CD14-positive monocyte (primary cell): ENCODE data around the gene B3GNT7. TPM values are rescaled to one million over a fixed set of nuclear protein-coding genes. Genes with fewer than 3 reads are reported as not detected.

Source experiments
- DNase-seq, 3 donors: peaks; one replicate each; pipeline ENCODE4 v3.0.0-alpha.2; 2011 to 2022
- H2AFZ ChIP-seq: 2 replicates; pipeline ENCODE4 v1.6.0; 2012; ENCODE audit warnings: mild to moderate bottlenecking, low read depth, low read length, inconsistent platforms; ENCODE audit not compliant: insufficient read depth, poor library complexity, severe bottlenecking
- H3K27ac ChIP-seq, 2 donors: 1 replicate in 1 of 2; 2 replicates in 1 of 2; pipeline ENCODE4 v1.5.1; 2012 to 2013; ENCODE audit warnings: low read length in 2 of 2, control low read depth in 1 of 2, inconsistent platforms in 1 of 2, low read depth in 1 of 2, mild to moderate bottlenecking in 1 of 2
- H3K27me3 ChIP-seq, 2 donors: one replicate each; pipeline versions ENCODE4 v1.6.0 to v1.6.1; 2011 to 2013; ENCODE audit warnings: low read length in 2 of 2; ENCODE audit not compliant: control insufficient read depth in 2 of 2, insufficient read depth in 2 of 2
- H3K36me3 ChIP-seq, 2 donors: replicated peaks in 1 of 2; 1 replicate in 1 of 2; 2 replicates in 1 of 2; pipeline versions ENCODE4 v1.5.1 to v1.6.1; 2012 to 2013; ENCODE audit warnings: low read length in 2 of 2, control low read depth in 1 of 2, inconsistent platforms in 1 of 2, mild to moderate bottlenecking in 1 of 2; ENCODE audit not compliant: insufficient read depth in 2 of 2, control insufficient read depth in 1 of 2
- H3K4me1 ChIP-seq, 2 donors: 1 replicate in 1 of 2; 2 replicates in 1 of 2; pipeline versions ENCODE4 v1.5.1 to v1.6.1; 2012 to 2013; ENCODE audit warnings: low read length in 2 of 2, control low read depth in 1 of 2, inconsistent platforms in 1 of 2, mild to moderate bottlenecking in 1 of 2, moderate library complexity in 1 of 2; ENCODE audit not compliant: insufficient read depth in 2 of 2, control insufficient read depth in 1 of 2
- H3K4me2 ChIP-seq: replicated peaks from 2 replicates; pipeline ENCODE3; 2012; ENCODE audit warnings: low read length, moderate library complexity, mild to moderate bottlenecking; ENCODE audit not compliant: poor library complexity, severe bottlenecking; ENCODE audit errors: extremely low read depth
- H3K4me3 ChIP-seq, 3 experiments: fragments of 200-600 bp in 1 of 3; sonication (generic) in 1 of 3; replicated peaks in 1 of 3; 1 replicate in 2 of 3; 2 replicates in 1 of 3; pipeline ENCODE4 v1.5.1; 2011 to 2013; ENCODE audit warnings: low read length in 3 of 3, mild to moderate bottlenecking in 3 of 3, control low read depth in 2 of 3, low read depth in 2 of 3, inconsistent platforms in 1 of 3, moderate library complexity in 1 of 3
- H3K79me2 ChIP-seq: 2 replicates; pipeline ENCODE4 v1.6.0; 2012; ENCODE audit warnings: mild to moderate bottlenecking, control low read depth, inconsistent platforms, low read length, moderate library complexity; ENCODE audit not compliant: insufficient read depth
- H3K9ac ChIP-seq: 2 replicates; pipeline ENCODE4 v1.6.0; 2017; ENCODE audit warnings: low read length, mild to moderate bottlenecking; ENCODE audit not compliant: insufficient read depth, poor library complexity, severe bottlenecking
- H3K9me3 ChIP-seq, 2 donors: replicated peaks in 1 of 2; 1 replicate in 1 of 2; 2 replicates in 1 of 2; pipeline versions ENCODE4 v1.5.1 to v1.6.1; 2012 to 2013; ENCODE audit warnings: low read length in 2 of 2, control low read depth in 1 of 2; ENCODE audit not compliant: control insufficient read depth in 1 of 2, insufficient read depth in 1 of 2
- H4K20me1 ChIP-seq: 2 replicates; pipeline ENCODE4 v1.6.0; 2012; ENCODE audit warnings: mild to moderate bottlenecking, low read length, control low read depth, moderate library complexity; ENCODE audit not compliant: insufficient read depth
- H3K27ac Mint-ChIP-seq, 7 donors: one replicate each; pipeline ENCODE4 v1.8.0; 2020; ENCODE audit warnings: mild to moderate bottlenecking in 7 of 7, mixed read lengths in 7 of 7, moderate library complexity in 6 of 7, inconsistent platforms in 2 of 7
- H3K27me3 Mint-ChIP-seq, 3 donors: one replicate each; pipeline ENCODE4 v1.8.0; 2021 to 2022; ENCODE audit warnings: low read depth in 3 of 3, mild to moderate bottlenecking in 3 of 3, mixed read lengths in 3 of 3, moderate library complexity in 3 of 3, inconsistent platforms in 1 of 3
- H3K36me3 Mint-ChIP-seq, 2 donors: one replicate each; pipeline ENCODE4 v1.8.0; 2020; ENCODE audit warnings: mixed read lengths in 2 of 2, inconsistent platforms in 1 of 2, mild to moderate bottlenecking in 1 of 2
- H3K4me1 Mint-ChIP-seq: one replicate; pipeline ENCODE4 v1.8.0; 2020; ENCODE audit warnings: mild to moderate bottlenecking, mixed read lengths
- H3K4me3 Mint-ChIP-seq, 2 donors: one replicate each; pipeline ENCODE4 v1.8.0; 2020; ENCODE audit warnings: mild to moderate bottlenecking in 2 of 2, mixed read lengths in 2 of 2, moderate library complexity in 1 of 2
- H3K9me3 Mint-ChIP-seq, 7 donors: one replicate each; pipeline ENCODE4 v1.8.0; 2020 to 2022; ENCODE audit warnings: mixed read lengths in 7 of 7, mild to moderate bottlenecking in 6 of 7, moderate library complexity in 6 of 7, inconsistent platforms in 2 of 7
- WGBS: methylation state at CpG from one replicate; pipeline ENCODE4 v1.1.5; 2013; ENCODE audit warnings: missing lambda C conversion rate; ENCODE audit not compliant: insufficient coverage; 5-methylcytosine and 5-hydroxymethylcytosine counted together
- intact Hi-C, 2 donors: fragments of 100-400 bp; cut with micrococcal nuclease; formaldehyde crosslinking; loops; one replicate each; pipeline versions ENCODE4 v1.15.0 to v1.15.1; 2023
- polyA plus RNA-seq, 3 donors: library from polyadenylated mRNA; depleted of rRNA in 1 of 3; unstranded in 2 of 3; stranded (reverse) in 1 of 3; fragments of 300-500 nt in 2 of 3; fragments of >200 nt in 1 of 3; fragmentation: Illumina TruSeq in 2 of 3; gene quantifications; 1 replicate in 2 of 3; 2 replicates in 1 of 3; pipeline ENCODE4 v1.2.3, GENCODE V29; 2012 to 2021
- TF ChIP-seq, protein P1 (sequence below): fragments of 200-600 bp; IDR thresholded peaks from one replicate; pipeline ENCODE4 v1.8.0; 2022; ENCODE audit warnings: antibody characterized with exemption, mild to moderate bottlenecking

B3GNT7 gene
- polyA plus RNA-seq, 3 donors, result 0.05 TPM; not detected in 2

DNA sequence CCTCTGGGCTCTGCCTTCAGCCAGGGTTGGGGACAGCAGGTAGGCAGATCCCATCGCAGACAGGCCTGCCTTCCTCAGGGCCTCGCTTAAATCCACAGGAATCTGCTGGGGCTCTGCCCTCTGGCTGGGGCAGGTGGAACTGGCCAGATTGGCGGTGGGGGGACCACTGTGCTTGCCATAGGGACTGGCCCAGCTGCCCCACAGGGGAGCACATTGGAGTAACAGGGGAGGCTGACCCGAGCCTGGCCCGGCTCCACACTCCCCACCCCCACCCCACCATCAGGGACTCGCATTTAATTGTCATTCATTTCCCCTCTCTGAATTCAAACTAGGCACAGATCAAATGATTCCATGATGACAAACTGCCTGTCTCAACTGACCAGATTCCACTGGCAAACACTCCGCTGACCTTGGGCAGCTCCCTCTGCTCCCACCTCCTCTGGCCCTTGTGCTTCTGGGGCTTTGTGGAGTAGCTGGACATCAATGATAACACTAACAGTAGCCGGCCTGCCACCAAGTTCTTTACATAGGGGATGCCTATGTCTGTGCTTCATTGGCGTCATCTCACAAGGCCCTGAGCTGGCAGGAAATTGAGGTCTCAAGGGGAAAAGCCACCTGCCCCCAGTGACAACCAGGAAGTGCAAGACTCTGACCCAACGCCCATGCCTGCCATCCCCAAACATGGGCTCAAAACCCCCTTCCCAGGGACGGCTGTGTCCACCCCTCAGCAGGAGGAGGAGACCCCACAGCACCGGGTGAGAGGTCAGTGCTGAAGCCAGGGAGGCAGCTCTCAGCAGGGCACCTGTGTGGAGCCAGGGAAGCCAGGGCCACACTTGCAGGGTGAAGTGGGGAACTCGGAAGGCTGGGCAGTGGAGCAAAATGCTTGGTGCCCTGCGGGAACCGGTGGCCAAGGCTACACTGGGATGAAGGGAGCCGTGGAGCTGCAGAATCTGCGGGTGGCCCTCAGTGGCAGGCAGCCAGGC, 2.1 kb upstream of the B3GNT7 start:
- DNase-seq, result peak in 1 of 3 donors; percentile 65
- TF ChIP-seq, protein P1, sequence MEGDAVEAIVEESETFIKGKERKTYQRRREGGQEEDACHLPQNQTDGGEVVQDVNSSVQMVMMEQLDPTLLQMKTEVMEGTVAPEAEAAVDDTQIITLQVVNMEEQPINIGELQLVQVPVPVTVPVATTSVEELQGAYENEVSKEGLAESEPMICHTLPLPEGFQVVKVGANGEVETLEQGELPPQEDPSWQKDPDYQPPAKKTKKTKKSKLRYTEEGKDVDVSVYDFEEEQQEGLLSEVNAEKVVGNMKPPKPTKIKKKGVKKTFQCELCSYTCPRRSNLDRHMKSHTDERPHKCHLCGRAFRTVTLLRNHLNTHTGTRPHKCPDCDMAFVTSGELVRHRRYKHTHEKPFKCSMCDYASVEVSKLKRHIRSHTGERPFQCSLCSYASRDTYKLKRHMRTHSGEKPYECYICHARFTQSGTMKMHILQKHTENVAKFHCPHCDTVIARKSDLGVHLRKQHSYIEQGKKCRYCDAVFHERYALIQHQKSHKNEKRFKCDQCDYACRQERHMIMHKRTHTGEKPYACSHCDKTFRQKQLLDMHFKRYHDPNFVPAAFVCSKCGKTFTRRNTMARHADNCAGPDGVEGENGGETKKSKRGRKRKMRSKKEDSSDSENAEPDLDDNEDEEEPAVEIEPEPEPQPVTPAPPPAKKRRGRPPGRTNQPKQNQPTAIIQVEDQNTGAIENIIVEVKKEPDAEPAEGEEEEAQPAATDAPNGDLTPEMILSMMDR, result no peak
- H3K27ac ChIP-seq, result no peak overlapping the region
- no peak overlapping the region for H3K4me3 ChIP-seq
- H3K79me2 ChIP-seq, result peaks cover 9% of the 10 kb centered on the region
- Mint-ChIP-seq H3K36me3 (peaks cover 0 to 3% of the 10 kb centered on the region in 2 donors), H3K27ac (peak overlapping the region in 2 of 7 donors; percentile 33 to 76), H3K27me3 (peaks cover 18 to 29% (median 26%) of the 10 kb centered on the region in 3 donors), H3K9me3 (peaks cover 0 to 8% (median 2%) of the 10 kb centered on the region in 7 donors), H3K4me1 (peaks cover 66% of the 10 kb centered on the region), H3K4me3 (peak overlapping the region; percentile 17 to 31)
- H3K9me3 ChIP-seq, result no peaks in the 10 kb centered on the region
- H3K36me3 ChIP-seq, result no peaks in the 10 kb centered on the region
- intact Hi-C loops, result loop anchor here in 1 of 2 donors (5.0 kb wide), 1 partner anchor 86 kb away; no protein-coding TSS in a partner anchor
- peaks cover 0 to 10% of the 10 kb centered on the region in 2 donors for H3K27me3 ChIP-seq
- 66% methylated on average over 15 of the region's 17 CpGs for WGBS
- H3K4me1 ChIP-seq, result peaks cover 56 to 71% of the 10 kb centered on the region in 2 donors
- no peak overlapping the region for H2AFZ ChIP-seq
- no peaks in the 10 kb centered on the region for H4K20me1 ChIP-seq
- H3K4me2 ChIP-seq, result no peak overlapping the region
- H3K9ac ChIP-seq, result no peak overlapping the region
